GM12892 (cell line): ENCODE measurements around the gene ANKS1A.

Source experiments
- POLR2A ChIP-seq: IDR thresholded peaks from 2 replicates; pipeline ENCODE4 v1.6.1; 2011; ENCODE audit warnings: low read depth, low read length, control low read depth
- POLR2AphosphoS5 ChIP-seq: IDR thresholded peaks from 2 replicates; pipeline ENCODE4 v1.6.1; 2011; ENCODE audit warnings: low read depth, low read length, control low read depth
- TAF1 ChIP-seq: IDR thresholded peaks from 2 replicates; pipeline ENCODE4 v1.6.1; 2011; ENCODE audit warnings: low read depth, mild to moderate bottlenecking, control low read depth, low read length, borderline replicate concordance

DNA sequence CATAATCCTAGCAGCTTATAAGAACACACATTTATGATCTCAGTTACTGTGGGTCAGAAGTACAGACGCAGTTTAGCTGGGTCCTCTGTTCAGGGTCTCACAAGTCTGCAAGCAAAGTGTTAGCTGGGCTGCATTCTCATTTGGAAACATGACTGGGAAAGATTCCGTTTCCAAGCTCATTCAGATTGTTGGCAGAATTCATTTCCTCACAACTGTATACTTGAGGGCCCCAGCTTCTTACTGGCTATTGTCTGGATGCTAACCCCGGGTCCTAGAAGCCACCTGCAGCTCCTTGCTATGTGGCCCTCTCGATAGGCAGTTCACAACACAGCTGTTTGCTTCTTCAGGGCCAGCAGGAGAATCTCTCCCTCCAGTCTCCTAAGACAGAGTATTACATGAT is 239.0 kb downstream of the ANKS1A start:
- TF ChIP-seq POLR2A: no peak
- TF ChIP-seq POLR2AphosphoS5: no peak
- no peak for TF ChIP-seq TAF1
